Neural crest cell (in vitro differentiated cells): ENCODE results near the gene NOP16. TPM values are rescaled to one million over a fixed set of nuclear protein-coding genes. Genes with fewer than 3 reads are reported as not detected.

Experiments used
- DNase-seq: peaks from one replicate; pipeline ENCODE4 v3.0.0; 2021; ENCODE audit warnings: low read depth, mixed read lengths, low spot score
- H3K27ac Mint-ChIP-seq: one replicate; pipeline ENCODE4 v1.8.0; 2021; ENCODE audit warnings: mild to moderate bottlenecking, mixed read lengths; ENCODE audit not compliant: unreplicated experiment
- H3K27me3 Mint-ChIP-seq: 2 replicates; pipeline ENCODE4 v1.8.0; 2021; ENCODE audit warnings: low read depth, mild to moderate bottlenecking, mixed read lengths
- H3K36me3 Mint-ChIP-seq: 2 replicates; pipeline ENCODE4 v1.8.0; 2021; ENCODE audit warnings: low read depth, mild to moderate bottlenecking, mixed read lengths
- H3K4me1 Mint-ChIP-seq: 2 replicates; pipeline ENCODE4 v1.8.0; 2021; ENCODE audit warnings: mixed read lengths
- H3K4me3 Mint-ChIP-seq: one replicate; pipeline ENCODE4 v1.8.0; 2021; ENCODE audit warnings: mild to moderate bottlenecking, mixed read lengths
- H3K9me3 Mint-ChIP-seq: 2 replicates; pipeline ENCODE4 v1.8.0; 2021; ENCODE audit warnings: mixed read lengths
- total RNA-seq: library from RNA; stranded (reverse); gene quantifications from 2 replicates; pipeline ENCODE4 v1.2.1, GENCODE V29; 2021
- TF ChIP-seq, protein P1 (sequence below): fragments of 200-600 bp; sonication (generic); conservative IDR thresholded peaks from 2 replicates; pipeline ENCODE4 v1.5.0; 2021; ENCODE audit warnings: antibody characterized with exemption, mild to moderate bottlenecking

The NOP16 gene
- total RNA-seq, 1 donor from 2014 or later, result 40.9 TPM

DNA sequence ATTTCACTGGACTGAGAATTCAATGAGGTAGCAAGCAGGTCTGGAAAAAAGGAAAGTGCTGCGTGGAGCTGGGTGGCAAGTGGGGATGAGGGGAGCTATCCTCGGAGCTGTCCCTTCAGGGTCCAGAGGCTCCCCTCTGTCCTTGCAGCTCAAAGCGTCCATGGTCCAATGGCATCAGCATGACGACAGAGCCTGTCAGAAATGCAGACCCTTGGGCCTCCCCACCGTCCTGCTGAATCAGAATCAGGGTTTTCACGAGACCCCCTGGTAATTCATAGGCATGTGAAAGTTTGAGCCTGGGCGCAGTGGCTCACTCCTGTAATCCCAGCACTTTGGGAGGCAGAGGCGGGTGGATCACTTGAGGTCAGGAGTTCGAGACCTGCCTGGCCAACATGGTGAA, 5.7 kb upstream of the NOP16 start:
- Mint-ChIP-seq H3K4me3 (no peak overlapping the region), H3K36me3 (no peaks in the 10 kb centered on the region), H3K4me1 (peaks cover 5% of the 10 kb centered on the region), H3K9me3 (no peaks in the 10 kb centered on the region), H3K27ac (no peak overlapping the region), H3K27me3 (no peaks in the 10 kb centered on the region)
- DNase-seq, result no peak
- TF ChIP-seq, protein P1, sequence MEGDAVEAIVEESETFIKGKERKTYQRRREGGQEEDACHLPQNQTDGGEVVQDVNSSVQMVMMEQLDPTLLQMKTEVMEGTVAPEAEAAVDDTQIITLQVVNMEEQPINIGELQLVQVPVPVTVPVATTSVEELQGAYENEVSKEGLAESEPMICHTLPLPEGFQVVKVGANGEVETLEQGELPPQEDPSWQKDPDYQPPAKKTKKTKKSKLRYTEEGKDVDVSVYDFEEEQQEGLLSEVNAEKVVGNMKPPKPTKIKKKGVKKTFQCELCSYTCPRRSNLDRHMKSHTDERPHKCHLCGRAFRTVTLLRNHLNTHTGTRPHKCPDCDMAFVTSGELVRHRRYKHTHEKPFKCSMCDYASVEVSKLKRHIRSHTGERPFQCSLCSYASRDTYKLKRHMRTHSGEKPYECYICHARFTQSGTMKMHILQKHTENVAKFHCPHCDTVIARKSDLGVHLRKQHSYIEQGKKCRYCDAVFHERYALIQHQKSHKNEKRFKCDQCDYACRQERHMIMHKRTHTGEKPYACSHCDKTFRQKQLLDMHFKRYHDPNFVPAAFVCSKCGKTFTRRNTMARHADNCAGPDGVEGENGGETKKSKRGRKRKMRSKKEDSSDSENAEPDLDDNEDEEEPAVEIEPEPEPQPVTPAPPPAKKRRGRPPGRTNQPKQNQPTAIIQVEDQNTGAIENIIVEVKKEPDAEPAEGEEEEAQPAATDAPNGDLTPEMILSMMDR, result no peak

DNA sequence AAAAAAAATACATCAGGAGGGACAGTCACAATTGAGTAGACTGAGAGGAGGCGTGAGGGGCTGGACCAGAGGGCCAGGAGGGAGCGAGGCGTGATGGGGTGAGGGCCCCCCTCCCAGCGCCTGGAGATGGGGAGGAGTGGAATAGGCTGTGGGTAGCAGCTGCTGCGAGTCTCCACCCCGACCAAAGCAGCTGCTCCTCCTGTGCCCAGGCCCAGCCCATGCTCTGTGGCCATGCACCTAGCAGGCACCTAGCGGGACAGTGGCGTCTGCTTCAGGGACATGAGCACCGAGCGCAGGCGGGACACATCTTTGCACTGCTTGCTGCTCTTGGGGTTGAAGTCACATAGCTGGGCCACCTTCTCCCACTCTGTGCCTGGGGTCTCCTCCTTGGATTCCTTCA, 4.1 kb upstream of the NOP16 start:
- Mint-ChIP-seq H3K36me3 (no peaks in the 10 kb centered on the region), H3K27me3 (no peaks in the 10 kb centered on the region), H3K27ac (no peak overlapping the region), H3K4me3 (peak overlapping the region; percentile 82), H3K4me1 (peaks cover 15% of the 10 kb centered on the region), H3K9me3 (no peaks in the 10 kb centered on the region)
- no peak for DNase-seq
- TF ChIP-seq, protein P1, result no peak

DNA sequence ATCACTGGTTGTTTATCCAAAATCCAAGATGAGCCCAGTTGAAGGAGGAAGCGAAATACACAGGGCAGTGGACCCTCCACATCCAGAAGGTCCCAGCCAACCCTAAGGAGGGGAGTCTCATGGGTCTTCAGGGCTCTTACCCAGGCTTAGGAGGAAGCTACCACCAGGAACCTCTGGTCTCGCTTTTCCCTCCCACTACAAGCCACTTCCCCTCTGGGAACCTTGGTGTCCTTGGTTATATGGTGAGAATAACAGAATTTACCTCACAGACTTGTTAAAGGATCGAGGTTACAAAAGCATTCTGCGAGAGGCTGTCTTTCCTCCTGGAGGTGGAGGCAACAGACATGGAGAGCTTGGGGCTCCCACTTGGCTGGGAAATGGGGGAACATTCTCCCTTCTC, 3.6 kb upstream of the NOP16 start:
- no peak overlapping the region for H3K27ac Mint-ChIP-seq
- no peaks in the 10 kb centered on the region for H3K27me3 Mint-ChIP-seq
- H3K4me3 Mint-ChIP-seq, result peak overlapping the region; percentile 54
- TF ChIP-seq, protein P1, result no peak
- DNase-seq, result no peak
- H3K36me3 Mint-ChIP-seq, result no peaks in the 10 kb centered on the region
- peaks cover 20% of the 10 kb centered on the region for H3K4me1 Mint-ChIP-seq
- no peaks in the 10 kb centered on the region for H3K9me3 Mint-ChIP-seq

DNA sequence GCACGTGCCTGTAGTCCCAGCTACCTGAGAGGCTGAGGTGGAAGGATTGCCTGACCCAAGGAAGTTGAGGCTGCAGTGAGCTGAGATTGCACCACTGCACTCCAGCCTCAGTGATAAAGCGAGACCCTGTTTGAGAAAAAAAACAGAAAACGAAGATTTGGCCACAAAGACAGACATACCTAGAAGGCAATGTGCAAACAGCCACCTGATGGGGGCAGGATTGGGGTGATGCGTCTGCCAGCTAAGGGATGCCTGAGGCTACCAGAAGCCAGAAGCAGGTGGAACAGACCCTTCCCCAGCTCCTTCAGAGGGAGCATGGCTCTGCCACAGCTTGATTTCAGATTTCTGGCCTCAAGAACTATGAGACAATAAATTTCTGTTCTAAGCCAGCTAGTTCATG, 3.1 kb upstream of the NOP16 start:
- Mint-ChIP-seq H3K4me1 (peaks cover 26% of the 10 kb centered on the region), H3K4me3 (peak overlapping the region; percentile 54), H3K27ac (no peak overlapping the region), H3K36me3 (no peaks in the 10 kb centered on the region), H3K27me3 (no peaks in the 10 kb centered on the region), H3K9me3 (no peaks in the 10 kb centered on the region)
- TF ChIP-seq, protein P1, result no peak
- no peak for DNase-seq

DNA sequence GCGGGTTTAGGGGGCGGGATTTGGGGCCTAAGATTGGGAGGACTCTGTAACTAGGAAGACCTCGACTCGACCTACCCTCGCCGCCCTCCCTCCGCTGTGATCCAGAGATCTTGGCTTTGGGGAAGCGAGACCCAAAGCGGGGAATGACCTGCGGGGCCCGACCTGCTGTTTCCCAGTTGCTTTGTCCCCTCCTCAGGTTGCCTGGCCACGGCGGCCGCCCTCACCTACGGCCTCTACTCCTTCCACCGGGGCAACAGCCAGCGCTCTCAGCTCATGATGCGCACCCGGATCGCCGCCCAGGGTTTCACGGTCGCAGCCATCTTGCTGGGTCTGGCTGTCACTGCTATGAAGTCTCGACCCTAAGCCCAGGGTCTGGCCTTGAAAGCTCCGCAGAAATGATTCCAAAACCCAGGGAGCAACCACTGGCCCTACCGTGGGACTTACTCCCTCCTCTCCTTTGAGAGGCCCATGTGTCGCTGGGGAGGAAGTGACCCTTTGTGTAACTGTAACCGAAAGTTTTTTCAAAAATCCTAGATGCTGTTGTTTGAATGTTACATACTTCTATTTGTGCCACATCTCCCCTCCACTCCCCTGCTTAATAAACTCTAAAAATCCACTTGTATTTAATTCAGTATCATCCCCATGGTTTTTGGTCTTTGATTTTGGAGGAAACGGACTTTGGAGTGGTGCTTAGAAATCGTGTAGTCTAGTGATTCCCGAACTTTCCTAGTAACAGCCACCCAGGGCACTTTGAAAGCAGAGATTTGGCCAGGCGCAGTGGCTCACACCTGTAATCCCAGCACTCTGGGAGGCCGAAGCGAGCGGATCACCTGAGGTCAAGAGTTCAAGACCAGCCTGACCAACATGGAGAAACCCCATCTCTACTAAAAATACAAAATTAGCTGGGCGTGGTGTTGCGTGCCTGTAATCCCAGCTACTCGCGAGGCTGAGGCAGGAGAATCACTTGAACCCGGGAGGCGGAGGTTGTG, 1.0 kb upstream of the NOP16 start:
- TF ChIP-seq, protein P1, result no peak
- Mint-ChIP-seq H3K4me3 (peak overlapping the region; percentile 100), H3K27me3 (no peaks in the 10 kb centered on the region)

More for the DNA sequence above, 1.0 kb upstream of the NOP16 start:
- H3K9me3 Mint-ChIP-seq, result no peaks in the 10 kb centered on the region
- DNase-seq, result no peak
- peaks cover 4% of the 10 kb centered on the region for H3K36me3 Mint-ChIP-seq
- H3K27ac Mint-ChIP-seq, result peak overlapping the region; percentile 100
- peaks cover 33% of the 10 kb centered on the region for H3K4me1 Mint-ChIP-seq
